CD14-positive monocyte (primary cell): Measurements from ENCODE around the gene GRM8. TPM values are rescaled to one million over a fixed set of nuclear protein-coding genes. Genes with fewer than 3 reads are reported as not detected.

ENCODE experiments used
- DNase-seq, 3 donors: peaks; one replicate each; pipeline ENCODE4 v3.0.0-alpha.2; 2011 to 2022
- H2AFZ ChIP-seq: 2 replicates; pipeline ENCODE4 v1.6.0; 2012; ENCODE audit warnings: mild to moderate bottlenecking, low read depth, low read length, inconsistent platforms; ENCODE audit not compliant: insufficient read depth, poor library complexity, severe bottlenecking
- H3K27ac ChIP-seq, 2 donors: 1 replicate in 1 of 2; 2 replicates in 1 of 2; pipeline ENCODE4 v1.5.1; 2012 to 2013; ENCODE audit warnings: low read length in 2 of 2, control low read depth in 1 of 2, inconsistent platforms in 1 of 2, low read depth in 1 of 2, mild to moderate bottlenecking in 1 of 2
- H3K27me3 ChIP-seq, 2 donors: one replicate each; pipeline versions ENCODE4 v1.6.0 to v1.6.1; 2011 to 2013; ENCODE audit warnings: low read length in 2 of 2; ENCODE audit not compliant: control insufficient read depth in 2 of 2, insufficient read depth in 2 of 2
- H3K36me3 ChIP-seq, 2 donors: replicated peaks in 1 of 2; 1 replicate in 1 of 2; 2 replicates in 1 of 2; pipeline versions ENCODE4 v1.5.1 to v1.6.1; 2012 to 2013; ENCODE audit warnings: low read length in 2 of 2, control low read depth in 1 of 2, inconsistent platforms in 1 of 2, mild to moderate bottlenecking in 1 of 2; ENCODE audit not compliant: insufficient read depth in 2 of 2, control insufficient read depth in 1 of 2
- H3K4me1 ChIP-seq, 2 donors: 1 replicate in 1 of 2; 2 replicates in 1 of 2; pipeline versions ENCODE4 v1.5.1 to v1.6.1; 2012 to 2013; ENCODE audit warnings: low read length in 2 of 2, control low read depth in 1 of 2, inconsistent platforms in 1 of 2, mild to moderate bottlenecking in 1 of 2, moderate library complexity in 1 of 2; ENCODE audit not compliant: insufficient read depth in 2 of 2, control insufficient read depth in 1 of 2
- H3K4me2 ChIP-seq: replicated peaks from 2 replicates; pipeline ENCODE3; 2012; ENCODE audit warnings: low read length, moderate library complexity, mild to moderate bottlenecking; ENCODE audit not compliant: poor library complexity, severe bottlenecking; ENCODE audit errors: extremely low read depth
- H3K4me3 ChIP-seq, 3 experiments: fragments of 200-600 bp in 1 of 3; sonication (generic) in 1 of 3; replicated peaks in 1 of 3; 1 replicate in 2 of 3; 2 replicates in 1 of 3; pipeline ENCODE4 v1.5.1; 2011 to 2013; ENCODE audit warnings: low read length in 3 of 3, mild to moderate bottlenecking in 3 of 3, control low read depth in 2 of 3, low read depth in 2 of 3, inconsistent platforms in 1 of 3, moderate library complexity in 1 of 3
- H3K79me2 ChIP-seq: 2 replicates; pipeline ENCODE4 v1.6.0; 2012; ENCODE audit warnings: mild to moderate bottlenecking, control low read depth, inconsistent platforms, low read length, moderate library complexity; ENCODE audit not compliant: insufficient read depth
- H3K9ac ChIP-seq: 2 replicates; pipeline ENCODE4 v1.6.0; 2017; ENCODE audit warnings: low read length, mild to moderate bottlenecking; ENCODE audit not compliant: insufficient read depth, poor library complexity, severe bottlenecking
- H3K9me3 ChIP-seq, 2 donors: replicated peaks in 1 of 2; 1 replicate in 1 of 2; 2 replicates in 1 of 2; pipeline versions ENCODE4 v1.5.1 to v1.6.1; 2012 to 2013; ENCODE audit warnings: low read length in 2 of 2, control low read depth in 1 of 2; ENCODE audit not compliant: control insufficient read depth in 1 of 2, insufficient read depth in 1 of 2
- H4K20me1 ChIP-seq: 2 replicates; pipeline ENCODE4 v1.6.0; 2012; ENCODE audit warnings: mild to moderate bottlenecking, low read length, control low read depth, moderate library complexity; ENCODE audit not compliant: insufficient read depth
- H3K27ac Mint-ChIP-seq, 7 donors: one replicate each; pipeline ENCODE4 v1.8.0; 2020; ENCODE audit warnings: mild to moderate bottlenecking in 7 of 7, mixed read lengths in 7 of 7, moderate library complexity in 6 of 7, inconsistent platforms in 2 of 7
- H3K27me3 Mint-ChIP-seq, 3 donors: one replicate each; pipeline ENCODE4 v1.8.0; 2021 to 2022; ENCODE audit warnings: low read depth in 3 of 3, mild to moderate bottlenecking in 3 of 3, mixed read lengths in 3 of 3, moderate library complexity in 3 of 3, inconsistent platforms in 1 of 3
- H3K36me3 Mint-ChIP-seq, 2 donors: one replicate each; pipeline ENCODE4 v1.8.0; 2020; ENCODE audit warnings: mixed read lengths in 2 of 2, inconsistent platforms in 1 of 2, mild to moderate bottlenecking in 1 of 2
- H3K4me1 Mint-ChIP-seq: one replicate; pipeline ENCODE4 v1.8.0; 2020; ENCODE audit warnings: mild to moderate bottlenecking, mixed read lengths
- H3K4me3 Mint-ChIP-seq, 2 donors: one replicate each; pipeline ENCODE4 v1.8.0; 2020; ENCODE audit warnings: mild to moderate bottlenecking in 2 of 2, mixed read lengths in 2 of 2, moderate library complexity in 1 of 2
- H3K9me3 Mint-ChIP-seq, 7 donors: one replicate each; pipeline ENCODE4 v1.8.0; 2020 to 2022; ENCODE audit warnings: mixed read lengths in 7 of 7, mild to moderate bottlenecking in 6 of 7, moderate library complexity in 6 of 7, inconsistent platforms in 2 of 7
- CTCF ChIP-seq: fragments of 200-600 bp; IDR thresholded peaks from one replicate; pipeline ENCODE4 v1.8.0; 2022; ENCODE audit warnings: antibody characterized with exemption, mild to moderate bottlenecking
- WGBS: methylation state at CpG from one replicate; pipeline ENCODE4 v1.1.5; 2013; ENCODE audit warnings: missing lambda C conversion rate; ENCODE audit not compliant: insufficient coverage; 5-methylcytosine and 5-hydroxymethylcytosine counted together
- intact Hi-C, 2 donors: fragments of 100-400 bp; cut with micrococcal nuclease; formaldehyde crosslinking; loops; one replicate each; pipeline versions ENCODE4 v1.15.0 to v1.15.1; 2023
- polyA plus RNA-seq, 3 donors: library from polyadenylated mRNA; depleted of rRNA in 1 of 3; unstranded in 2 of 3; stranded (reverse) in 1 of 3; fragments of 300-500 nt in 2 of 3; fragments of >200 nt in 1 of 3; fragmentation: Illumina TruSeq in 2 of 3; gene quantifications; 1 replicate in 2 of 3; 2 replicates in 1 of 3; pipeline ENCODE4 v1.2.3, GENCODE V29; 2012 to 2021

The GRM8 gene
- polyA plus RNA-seq, 3 donors, result not detected

DNA sequence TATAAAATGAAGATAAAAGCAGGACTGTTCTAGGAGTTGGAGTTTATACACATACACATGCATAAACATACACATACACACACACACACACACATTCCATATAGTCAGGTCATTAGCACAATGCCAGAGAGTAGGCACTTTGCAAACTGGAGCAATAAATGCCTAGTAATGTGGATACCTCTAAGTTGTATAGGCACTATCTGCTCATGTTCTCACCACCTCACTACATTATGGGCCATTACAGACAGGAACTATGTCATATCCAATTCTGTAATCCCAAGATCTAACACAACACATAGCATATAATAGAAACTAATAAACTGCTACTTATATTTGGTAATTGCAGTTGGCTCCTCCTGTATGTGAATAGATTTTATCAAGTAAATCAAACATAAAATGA is 115.6 kb downstream of the GRM8 start:
- TF ChIP-seq CTCF, result no peak
- Histone ChIP-seq H3K4me1 (no peaks in the 10 kb centered on the region), H3K4me3 (no peak overlapping the region), H4K20me1 (no peaks in the 10 kb centered on the region), H3K4me2 (no peak overlapping the region), H3K27me3 (no peaks in the 10 kb centered on the region), H3K79me2 (no peaks in the 10 kb centered on the region), H3K36me3 (no peaks in the 10 kb centered on the region), H3K27ac (no peak overlapping the region), H3K9me3 (no peaks in the 10 kb centered on the region), H3K9ac (no peak overlapping the region), H2AFZ (no peak overlapping the region)
- H3K27ac Mint-ChIP-seq, result no peak overlapping the region
- H3K27me3 Mint-ChIP-seq, result peaks cover 0 to 3% (median 0%) of the 10 kb centered on the region in 3 donors
- H3K36me3 Mint-ChIP-seq, result no peaks in the 10 kb centered on the region
- intact Hi-C loops, result no loop called here
- H3K9me3 Mint-ChIP-seq, result peaks cover 0 to 5% (median 0%) of the 10 kb centered on the region in 7 donors
- no peak overlapping the region for H3K4me3 Mint-ChIP-seq
- H3K4me1 Mint-ChIP-seq, result no peaks in the 10 kb centered on the region
- DNase-seq, result no peak

- DNase-seq, result no peak
- Mint-ChIP-seq H3K36me3 (no peaks in the 10 kb centered on the region), H3K27me3 (peaks cover 0 to 3% (median 0%) of the 10 kb centered on the region in 3 donors)
Measured at GRCh38 chr7:127135871-127136485, 116.8 kb downstream of the GRM8 start.

More at GRCh38 chr7:127135871-127136485, 116.8 kb downstream of the GRM8 start:
- H3K9me3 Mint-ChIP-seq, result peaks cover 0 to 5% (median 0%) of the 10 kb centered on the region in 7 donors
- Histone ChIP-seq H2AFZ (no peak overlapping the region), H3K27me3 (no peaks in the 10 kb centered on the region), H3K4me2 (no peak overlapping the region), H4K20me1 (no peaks in the 10 kb centered on the region), H3K9ac (no peak overlapping the region), H3K4me3 (no peak overlapping the region), H3K27ac (no peak overlapping the region), H3K9me3 (no peaks in the 10 kb centered on the region), H3K79me2 (no peaks in the 10 kb centered on the region), H3K36me3 (no peaks in the 10 kb centered on the region), H3K4me1 (no peaks in the 10 kb centered on the region)
- no peak for TF ChIP-seq CTCF
- H3K27ac Mint-ChIP-seq, result no peak overlapping the region
- H3K4me3 Mint-ChIP-seq, result no peak overlapping the region
- no CpG with 5 or more reads among the region's 2 CpGs for WGBS
- intact Hi-C loops, result no loop called here
- H3K4me1 Mint-ChIP-seq, result no peaks in the 10 kb centered on the region
